A549 (cell line): Measurements from ENCODE around the gene FAM118B.

Experiments used
- RFX5 ChIP-seq: fragments of 450-650 bp; IDR thresholded peaks from 2 replicates; pipeline ENCODE4 v1.7.1; 2014; ENCODE audit warnings: antibody characterized with exemption, mild to moderate bottlenecking, moderate library complexity
- ZC3H11A ChIP-seq: fragments of 450-650 bp; IDR thresholded peaks from 2 replicates; pipeline ENCODE4 v1.6.1; 2014; ENCODE audit warnings: antibody characterized with exemption, mild to moderate bottlenecking

GRCh38 chr11:126232683-126233082 is 21.1 kb downstream of the FAM118B start:
- no peak for TF ChIP-seq RFX5
- TF ChIP-seq ZC3H11A, result no peak
